ENCODE results near the gene TOX2.

DNA sequence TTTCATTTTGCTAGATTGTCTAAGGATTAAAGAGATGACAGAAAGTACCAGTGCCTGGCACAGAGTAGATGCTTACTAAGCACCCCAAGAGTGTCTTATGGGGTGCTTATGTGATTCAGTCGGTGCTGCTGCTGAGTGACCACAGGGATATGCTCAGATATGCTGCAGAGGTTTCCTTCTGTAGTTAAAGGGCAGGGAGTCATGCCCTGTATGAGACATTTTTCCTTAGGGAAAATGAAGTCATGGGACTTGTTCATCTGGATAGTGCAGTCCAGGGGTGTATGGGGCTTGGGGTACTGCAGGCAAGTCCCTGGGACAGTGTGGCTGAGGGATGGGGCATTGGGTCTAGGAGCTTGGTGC lies 25.1 kb downstream of the TOX2 start:
- TF ChIP-seq, protein P1, sequence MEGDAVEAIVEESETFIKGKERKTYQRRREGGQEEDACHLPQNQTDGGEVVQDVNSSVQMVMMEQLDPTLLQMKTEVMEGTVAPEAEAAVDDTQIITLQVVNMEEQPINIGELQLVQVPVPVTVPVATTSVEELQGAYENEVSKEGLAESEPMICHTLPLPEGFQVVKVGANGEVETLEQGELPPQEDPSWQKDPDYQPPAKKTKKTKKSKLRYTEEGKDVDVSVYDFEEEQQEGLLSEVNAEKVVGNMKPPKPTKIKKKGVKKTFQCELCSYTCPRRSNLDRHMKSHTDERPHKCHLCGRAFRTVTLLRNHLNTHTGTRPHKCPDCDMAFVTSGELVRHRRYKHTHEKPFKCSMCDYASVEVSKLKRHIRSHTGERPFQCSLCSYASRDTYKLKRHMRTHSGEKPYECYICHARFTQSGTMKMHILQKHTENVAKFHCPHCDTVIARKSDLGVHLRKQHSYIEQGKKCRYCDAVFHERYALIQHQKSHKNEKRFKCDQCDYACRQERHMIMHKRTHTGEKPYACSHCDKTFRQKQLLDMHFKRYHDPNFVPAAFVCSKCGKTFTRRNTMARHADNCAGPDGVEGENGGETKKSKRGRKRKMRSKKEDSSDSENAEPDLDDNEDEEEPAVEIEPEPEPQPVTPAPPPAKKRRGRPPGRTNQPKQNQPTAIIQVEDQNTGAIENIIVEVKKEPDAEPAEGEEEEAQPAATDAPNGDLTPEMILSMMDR (IDR thresholded peaks at IDR 0.05; ENCODE audit: low read depth, low read length, poor library complexity, severe bottlenecking), result no peak
- TF ChIP-seq EZH2phosphoT487 (IDR thresholded peaks at IDR 0.05; ENCODE audit: borderline replicate concordance, low read length), result no peak
